ENCODE data around the gene MTHFD2L.

MTHFD2L gene

GRCh38 chr4:74133786-74134499, 24.0 kb upstream of the MTHFD2L start:
- DNase-seq (ENCODE audit: low read depth), result peak; percentile 86
- no peak overlapping the region for H3K4me3 ChIP-seq (ENCODE audit: low read length)
- TF ChIP-seq CTCF (IDR thresholded peaks at IDR 0.05; ENCODE audit: insufficient read depth, low read depth, low read length, missing control alignments), result peak; percentile 84

- no peak for DNase-seq (ENCODE audit: low read depth)
- no peak overlapping the region for H3K4me3 ChIP-seq (ENCODE audit: low read length)
- TF ChIP-seq CTCF (IDR thresholded peaks at IDR 0.05; ENCODE audit: insufficient read depth, low read depth, low read length, missing control alignments), result no peak
Observed at GRCh38 chr4:74134500-74134852, 23.4 kb upstream of the MTHFD2L start.

GRCh38 chr4:74146581-74147129, 11.3 kb upstream of the MTHFD2L start:
- no peak for TF ChIP-seq CTCF (IDR thresholded peaks at IDR 0.05; ENCODE audit: insufficient read depth, low read depth, low read length, missing control alignments)
- H3K4me3 ChIP-seq (ENCODE audit: low read length), result no peak overlapping the region
- no peak for DNase-seq (ENCODE audit: low read depth)

GRCh38 chr4:74148205-74148604, 9.7 kb upstream of the MTHFD2L start:
- H3K4me3 ChIP-seq (ENCODE audit: low read length), result no peak overlapping the region
- TF ChIP-seq CTCF (IDR thresholded peaks at IDR 0.05; ENCODE audit: insufficient read depth, low read depth, low read length, missing control alignments), result no peak
- no peak for DNase-seq (ENCODE audit: low read depth)

- no peak for TF ChIP-seq CTCF (IDR thresholded peaks at IDR 0.05; ENCODE audit: insufficient read depth, low read depth, low read length, missing control alignments)
- H3K4me3 ChIP-seq (ENCODE audit: low read length), result no peak overlapping the region
- no peak for DNase-seq (ENCODE audit: low read depth)
Observed at GRCh38 chr4:74152836-74153235, 5.1 kb upstream of the MTHFD2L start.

GRCh38 chr4:74156521-74156920, 1.4 kb upstream of the MTHFD2L start:
- no peak for TF ChIP-seq CTCF (IDR thresholded peaks at IDR 0.05; ENCODE audit: insufficient read depth, low read depth, low read length, missing control alignments)
- no peak overlapping the region for H3K4me3 ChIP-seq (ENCODE audit: low read length)
- no peak for DNase-seq (ENCODE audit: low read depth)

- peak; percentile 25 for DNase-seq (ENCODE audit: low read depth)
- peak overlapping the region; percentile 81 for H3K4me3 ChIP-seq (ENCODE audit: low read length)
- no peak for TF ChIP-seq CTCF (IDR thresholded peaks at IDR 0.05; ENCODE audit: insufficient read depth, low read depth, low read length, missing control alignments)
Observed at GRCh38 chr4:74157154-74157553, 764 bp upstream of the MTHFD2L start.
